T-helper 2 cell treated with Interferon-gamma antibody and Interleukin-4, amounts not matched to agents 100 ng/mL and 5 ng/mL, for 36 hours (primary cell): ENCODE measurements around the gene EXOC3L2. TPM values are rescaled to one million over a fixed set of nuclear protein-coding genes. Genes with fewer than 3 reads are reported as not detected.
"Not testable (repeated sequence)": the region's sequence is repeated elsewhere in the genome, so short reads cannot be mapped to it uniquely, and the experiment has no call there.

ENCODE experiments used
- intact Hi-C: fragments of 100-400 bp; cut with micrococcal nuclease; formaldehyde crosslinking; loops from one replicate; pipeline ENCODE4 v1.15.1; 2023
- total RNA-seq: library from RNA; stranded (reverse); gene quantifications from 2 replicates; pipeline ENCODE4 v1.2.3, GENCODE V29; 2022

EXOC3L2 gene
- total RNA-seq = not detected in 2 replicates

- intact Hi-C loops = no loop called here
Measured at GRCh38 chr19:45245334-45245787, at the start of gene EXOC3L2. TSS of gene EXOC3L2 (minus strand) at chr19:45245407. CDS start at chr19:45239045, 6,362 bp downstream.

- intact Hi-C loops = no loop called here
Measured at GRCh38 chr19:45294291-45295029, 49.3 kb upstream of the EXOC3L2 start.

GRCh38 chr19:45293682-45294081 lies 48.5 kb upstream of the EXOC3L2 start:
- intact Hi-C loops = no loop called here

GRCh38 chr19:45291834-45292233 lies 46.6 kb upstream of the EXOC3L2 start:
- intact Hi-C loops = no loop called here

- intact Hi-C loops = no loop called here
Measured at GRCh38 chr19:45290381-45290931, 45.2 kb upstream of the EXOC3L2 start.

GRCh38 chr19:45283443-45284033 lies 38.3 kb upstream of the EXOC3L2 start:
- intact Hi-C loops = no loop called here

- intact Hi-C loops = no loop called here
Measured at GRCh38 chr19:45280471-45280961, 35.3 kb upstream of the EXOC3L2 start.

- intact Hi-C loops = no loop called here
Measured at GRCh38 chr19:45279587-45280192, 34.5 kb upstream of the EXOC3L2 start.

- intact Hi-C loops = no loop called here
Measured at GRCh38 chr19:45278087-45278486, 32.9 kb upstream of the EXOC3L2 start.

- intact Hi-C loops = no loop called here
Measured at GRCh38 chr19:45276284-45276687, 31.1 kb upstream of the EXOC3L2 start.

- intact Hi-C loops = no loop called here
Measured at GRCh38 chr19:45275370-45275971, 30.3 kb upstream of the EXOC3L2 start.

- intact Hi-C loops = no loop called here
Measured at GRCh38 chr19:45273521-45273855, 28.3 kb upstream of the EXOC3L2 start.

GRCh38 chr19:45271735-45272108 lies 26.5 kb upstream of the EXOC3L2 start:
- intact Hi-C loops = no loop called here

- intact Hi-C loops = no loop called here
Measured at GRCh38 chr19:45271098-45271734, 26.0 kb upstream of the EXOC3L2 start.

- intact Hi-C loops = not testable (repeated sequence)
Measured at GRCh38 chr19:45269939-45270338, 24.7 kb upstream of the EXOC3L2 start.

GRCh38 chr19:45267296-45267695 lies 22.1 kb upstream of the EXOC3L2 start:
- intact Hi-C loops = no loop called here

- intact Hi-C loops = no loop called here
Measured at GRCh38 chr19:45265375-45265774, 20.2 kb upstream of the EXOC3L2 start.

GRCh38 chr19:45264781-45265317 lies 19.6 kb upstream of the EXOC3L2 start:
- intact Hi-C loops = no loop called here

GRCh38 chr19:45263013-45263412 lies 17.8 kb upstream of the EXOC3L2 start:
- intact Hi-C loops = no loop called here

GRCh38 chr19:45262570-45262969 lies 17.4 kb upstream of the EXOC3L2 start:
- intact Hi-C loops = no loop called here

GRCh38 chr19:45258862-45259261 lies 13.7 kb upstream of the EXOC3L2 start:
- intact Hi-C loops = no loop called here
